Measurements from ENCODE around the gene EPB41L3. TPM values are rescaled to one million over a fixed set of nuclear protein-coding genes. Genes with fewer than 3 reads are reported as not detected.

Gene EPB41L3
- total and polyA plus RNA-seq, 4 donors = 99.6 to 226 (median 163) TPM

- H3K27ac ChIP-seq (ENCODE audit: low read depth, low read length) = no peak overlapping the region
- H3K27me3 ChIP-seq (ENCODE audit: control insufficient read depth, insufficient read depth, low read length) = no peaks in the 10 kb centered on the region
- peaks cover 6% of the 10 kb centered on the region for H3K4me1 ChIP-seq (ENCODE audit: control insufficient read depth, insufficient read depth, low read length)
- no peak overlapping the region for H3K4me3 ChIP-seq (ENCODE audit: low read depth, low read length)
- no peaks in the 10 kb centered on the region for H3K9me3 ChIP-seq (ENCODE audit: control insufficient read depth, insufficient read depth, low read length)
- no peak for DNase-seq (ENCODE audit: low read depth in 4 of 6, low spot score in 6 of 6)
- 100% methylated on average over 1 of the region's 2 CpGs for WGBS (ENCODE audit: insufficient coverage)
- H3K36me3 ChIP-seq (ENCODE audit: control insufficient read depth, insufficient read depth, low read length) = no peaks in the 10 kb centered on the region
Measured at GRCh38 chr18:5537860-5538259, 5.9 kb downstream of the EPB41L3 start.

- 100% methylated on average over 2 of the region's 5 CpGs for WGBS (ENCODE audit: insufficient coverage)
- Histone ChIP-seq H3K4me3 (ENCODE audit: low read depth, low read length) (no peak overlapping the region), H3K4me1 (ENCODE audit: control insufficient read depth, insufficient read depth, low read length) (peaks cover 5% of the 10 kb centered on the region), H3K27ac (ENCODE audit: low read depth, low read length) (no peak overlapping the region), H3K36me3 (ENCODE audit: control insufficient read depth, insufficient read depth, low read length) (no peaks in the 10 kb centered on the region), H3K27me3 (ENCODE audit: control insufficient read depth, insufficient read depth, low read length) (no peaks in the 10 kb centered on the region), H3K9me3 (ENCODE audit: control insufficient read depth, insufficient read depth, low read length) (no peaks in the 10 kb centered on the region)
- no peak for DNase-seq (ENCODE audit: low read depth in 4 of 6, low spot score in 6 of 6)
Measured at GRCh38 chr18:5534845-5535244, 9.0 kb downstream of the EPB41L3 start.

- no peak overlapping the region for H3K4me3 ChIP-seq (ENCODE audit: low read depth, low read length)
- no peaks in the 10 kb centered on the region for H3K9me3 ChIP-seq (ENCODE audit: control insufficient read depth, insufficient read depth, low read length)
- WGBS (ENCODE audit: insufficient coverage) = 33% methylated on average over 1 of the region's 3 CpGs
- DNase-seq (ENCODE audit: low read depth in 4 of 6, low spot score in 6 of 6) = no peak
- H3K27ac ChIP-seq (ENCODE audit: low read depth, low read length) = no peak overlapping the region
- no peaks in the 10 kb centered on the region for H3K36me3 ChIP-seq (ENCODE audit: control insufficient read depth, insufficient read depth, low read length)
- peaks cover 5% of the 10 kb centered on the region for H3K4me1 ChIP-seq (ENCODE audit: control insufficient read depth, insufficient read depth, low read length)
- H3K27me3 ChIP-seq (ENCODE audit: control insufficient read depth, insufficient read depth, low read length) = no peaks in the 10 kb centered on the region
Measured at GRCh38 chr18:5532066-5532465, 11.7 kb downstream of the EPB41L3 start.

- H3K27me3 ChIP-seq (ENCODE audit: control insufficient read depth, insufficient read depth, low read length) = no peaks in the 10 kb centered on the region
- no peak overlapping the region for H3K4me3 ChIP-seq (ENCODE audit: low read depth, low read length)
- WGBS (ENCODE audit: insufficient coverage) = 68% methylated on average over 4 of the region's 8 CpGs
- H3K27ac ChIP-seq (ENCODE audit: low read depth, low read length) = no peak overlapping the region
- H3K4me1 ChIP-seq (ENCODE audit: control insufficient read depth, insufficient read depth, low read length) = peaks cover 5% of the 10 kb centered on the region
- H3K9me3 ChIP-seq (ENCODE audit: control insufficient read depth, insufficient read depth, low read length) = no peaks in the 10 kb centered on the region
- no peak for DNase-seq (ENCODE audit: low read depth in 4 of 6, low spot score in 6 of 6)
- H3K36me3 ChIP-seq (ENCODE audit: control insufficient read depth, insufficient read depth, low read length) = no peaks in the 10 kb centered on the region
Measured at GRCh38 chr18:5530629-5531178, 13.1 kb downstream of the EPB41L3 start.

- no peak for DNase-seq (ENCODE audit: low read depth in 4 of 6, low spot score in 6 of 6)
- no peak overlapping the region for H3K4me3 ChIP-seq (ENCODE audit: low read depth, low read length)
- WGBS (ENCODE audit: insufficient coverage) = 95% methylated on average over 3 of the region's 3 CpGs
Measured at GRCh38 chr18:5529471-5529870, 14.3 kb downstream of the EPB41L3 start.

GRCh38 chr18:5527603-5528002 is 16.2 kb downstream of the EPB41L3 start:
- Histone ChIP-seq H3K4me3 (ENCODE audit: low read depth, low read length) (no peak overlapping the region), H3K4me1 (ENCODE audit: control insufficient read depth, insufficient read depth, low read length) (peaks cover 5% of the 10 kb centered on the region), H3K27ac (ENCODE audit: low read depth, low read length) (no peak overlapping the region), H3K9me3 (ENCODE audit: control insufficient read depth, insufficient read depth, low read length) (no peaks in the 10 kb centered on the region), H3K36me3 (ENCODE audit: control insufficient read depth, insufficient read depth, low read length) (no peaks in the 10 kb centered on the region), H3K27me3 (ENCODE audit: control insufficient read depth, insufficient read depth, low read length) (no peaks in the 10 kb centered on the region)
- peak in 1 of 6 donors; percentile 16 for DNase-seq (ENCODE audit: low read depth in 4 of 6, low spot score in 6 of 6)
- 83% methylated on average over 1 of the region's 6 CpGs for WGBS (ENCODE audit: insufficient coverage)

More at GRCh38 chr18:5529471-5529870, 14.3 kb downstream of the EPB41L3 start:
- Histone ChIP-seq H3K36me3 (ENCODE audit: control insufficient read depth, insufficient read depth, low read length) (no peaks in the 10 kb centered on the region), H3K27ac (ENCODE audit: low read depth, low read length) (no peak overlapping the region), H3K9me3 (ENCODE audit: control insufficient read depth, insufficient read depth, low read length) (no peaks in the 10 kb centered on the region), H3K27me3 (ENCODE audit: control insufficient read depth, insufficient read depth, low read length) (no peaks in the 10 kb centered on the region), H3K4me1 (ENCODE audit: control insufficient read depth, insufficient read depth, low read length) (peaks cover 5% of the 10 kb centered on the region)

GRCh38 chr18:5524660-5525059 is 19.1 kb downstream of the EPB41L3 start:
- Histone ChIP-seq H3K27ac (ENCODE audit: low read depth, low read length) (no peak overlapping the region), H3K9me3 (ENCODE audit: control insufficient read depth, insufficient read depth, low read length) (no peaks in the 10 kb centered on the region), H3K36me3 (ENCODE audit: control insufficient read depth, insufficient read depth, low read length) (no peaks in the 10 kb centered on the region), H3K27me3 (ENCODE audit: control insufficient read depth, insufficient read depth, low read length) (no peaks in the 10 kb centered on the region), H3K4me3 (ENCODE audit: low read depth, low read length) (no peak overlapping the region), H3K4me1 (ENCODE audit: control insufficient read depth, insufficient read depth, low read length) (no peaks in the 10 kb centered on the region)
- WGBS (ENCODE audit: insufficient coverage) = 35% methylated on average over 2 of the region's 3 CpGs
- DNase-seq (ENCODE audit: low read depth in 4 of 6, low spot score in 6 of 6) = no peak

- H3K36me3 ChIP-seq (ENCODE audit: control insufficient read depth, insufficient read depth, low read length) = no peaks in the 10 kb centered on the region
- DNase-seq (ENCODE audit: low read depth in 4 of 6, low spot score in 6 of 6) = no peak
- H3K27me3 ChIP-seq (ENCODE audit: control insufficient read depth, insufficient read depth, low read length) = no peaks in the 10 kb centered on the region
- no peak overlapping the region for H3K27ac ChIP-seq (ENCODE audit: low read depth, low read length)
- 92% methylated on average over 2 of the region's 2 CpGs for WGBS (ENCODE audit: insufficient coverage)
- no peaks in the 10 kb centered on the region for H3K4me1 ChIP-seq (ENCODE audit: control insufficient read depth, insufficient read depth, low read length)
- no peak overlapping the region for H3K4me3 ChIP-seq (ENCODE audit: low read depth, low read length)
- no peaks in the 10 kb centered on the region for H3K9me3 ChIP-seq (ENCODE audit: control insufficient read depth, insufficient read depth, low read length)
Measured at GRCh38 chr18:5521000-5521399, 22.8 kb downstream of the EPB41L3 start.

GRCh38 chr18:5520464-5520863 is 23.3 kb downstream of the EPB41L3 start:
- no peaks in the 10 kb centered on the region for H3K4me1 ChIP-seq (ENCODE audit: control insufficient read depth, insufficient read depth, low read length)
- no CpG with 5 or more reads among the region's 1 CpG for WGBS (ENCODE audit: insufficient coverage)
- no peak for DNase-seq (ENCODE audit: low read depth in 4 of 6, low spot score in 6 of 6)
- H3K4me3 ChIP-seq (ENCODE audit: low read depth, low read length) = no peak overlapping the region
- no peaks in the 10 kb centered on the region for H3K27me3 ChIP-seq (ENCODE audit: control insufficient read depth, insufficient read depth, low read length)
- H3K9me3 ChIP-seq (ENCODE audit: control insufficient read depth, insufficient read depth, low read length) = no peaks in the 10 kb centered on the region
- no peak overlapping the region for H3K27ac ChIP-seq (ENCODE audit: low read depth, low read length)
- no peaks in the 10 kb centered on the region for H3K36me3 ChIP-seq (ENCODE audit: control insufficient read depth, insufficient read depth, low read length)

GRCh38 chr18:5519448-5520298 is 24.1 kb downstream of the EPB41L3 start:
- Histone ChIP-seq H3K4me3 (ENCODE audit: low read depth, low read length) (no peak overlapping the region), H3K27ac (ENCODE audit: low read depth, low read length) (no peak overlapping the region), H3K9me3 (ENCODE audit: control insufficient read depth, insufficient read depth, low read length) (no peaks in the 10 kb centered on the region), H3K36me3 (ENCODE audit: control insufficient read depth, insufficient read depth, low read length) (no peaks in the 10 kb centered on the region), H3K27me3 (ENCODE audit: control insufficient read depth, insufficient read depth, low read length) (no peaks in the 10 kb centered on the region), H3K4me1 (ENCODE audit: control insufficient read depth, insufficient read depth, low read length) (no peaks in the 10 kb centered on the region)
- no peak for DNase-seq (ENCODE audit: low read depth in 4 of 6, low spot score in 6 of 6)
- 75% methylated on average over 2 of the region's 10 CpGs for WGBS (ENCODE audit: insufficient coverage)

Data from spinal cord (tissue), 10 donors.